ENCODE data around the gene FCSK. TPM values are rescaled to one million over a fixed set of nuclear protein-coding genes. Genes with fewer than 3 reads are reported as not detected.

Gene FCSK
- total RNA-seq, 3 donors from 2014 or later (not counting 1 experiment from before 2014, with no cell fraction given): 28.5 to 33.0 (median 29.6) TPM

GRCh38 chr16:70529051-70529777, 74.8 kb downstream of the FCSK start:
- H3K27me3 Mint-ChIP-seq (ENCODE audit: low read depth in 2 of 2): no peaks in the 10 kb centered on the region
- DNase-seq (peak in 1 of 2 donors; percentile 62), ATAC-seq (peak in 1 of 3 donors; percentile 51)
- H3K9me3 Mint-ChIP-seq: no peaks in the 10 kb centered on the region
- peak overlapping the region; percentile 70 to 74 for H3K27ac Mint-ChIP-seq
- no peak for TF ChIP-seq CTCF (IDR thresholded peaks at IDR 0.05)
- peak overlapping the region; percentile 28 for H3K4me3 Mint-ChIP-seq
- no peak overlapping the region for H3K4me3 ChIP-seq (ENCODE audit: low read length)
- 84% methylated on average over 8 of the region's 8 CpGs for WGBS (ENCODE audit: insufficient coverage)
- no peaks in the 10 kb centered on the region for H3K27me3 ChIP-seq (ENCODE audit: control insufficient read depth, insufficient read depth, low read length)
- peaks cover 11% of the 10 kb centered on the region for H3K36me3 Mint-ChIP-seq
- peaks cover 17% of the 10 kb centered on the region for H3K4me1 ChIP-seq (ENCODE audit: control insufficient read depth, insufficient read depth, low read length)
- H3K36me3 ChIP-seq (ENCODE audit: control insufficient read depth, insufficient read depth, low read length): peaks cover 63% of the 10 kb centered on the region
- peaks cover 30 to 38% of the 10 kb centered on the region in 2 donors for H3K4me1 Mint-ChIP-seq
- no peak overlapping the region for H3K27ac ChIP-seq (ENCODE audit: low read length)
- intact Hi-C loops (cut with micrococcal nuclease): no loop called here
- no peaks in the 10 kb centered on the region for H3K9me3 ChIP-seq (ENCODE audit: control insufficient read depth, insufficient read depth, low read length)

Other genes with a start within 250 kb of the FCSK start
- gene EXOSC6, start 202.7 kb upstream of the FCSK start, total RNA-seq: 10 to 100 TPM; 26.4 to 27.6 (median 27.3) TPM
- 10 to 100 TPM; 19.8 to 29.9 (median 26.1) TPM for gene AARS1, start 165.1 kb upstream of the FCSK start, total RNA-seq
- 10 to 100 TPM; 39.9 to 52.6 (median 48.8) TPM for gene DDX19B, start 155.4 kb upstream of the FCSK start, total RNA-seq
- gene DDX19A, start 107.7 kb upstream of the FCSK start, total RNA-seq: 10 to 100 TPM; 46.5 to 55.3 (median 53.4) TPM
- 10 to 100 TPM; 25.9 to 39.1 (median 36.9) TPM for gene ST3GAL2, start 15.5 kb upstream of the FCSK start, total RNA-seq
- gene COG4, start 69.0 kb downstream of the FCSK start, total RNA-seq: 10 to 100 TPM; 29.5 to 44.4 (median 31.6) TPM
- 100 to 1,000 TPM; 164 to 220 (median 173) TPM for gene SF3B3, start 69.2 kb downstream of the FCSK start, total RNA-seq
- under 1 TPM in 2 of 3 donors, not detected in 1; 0.48 to 0.54 TPM for gene IL34, start 192.0 kb downstream of the FCSK start, total RNA-seq
- 1 to 10 TPM; 3.8 to 8.8 (median 4.4) TPM for gene MTSS2, start 231.5 kb downstream of the FCSK start, total RNA-seq

Data from natural killer cell (primary cell).